Nephron progenitor cell (in vitro differentiated cells): Measurements from ENCODE around the gene RPH3AL.
A peak's percentile ranks its signal among the peaks of the same experiment; 100 is the strongest.

Experiments
- DNase-seq: peaks from one replicate; pipeline ENCODE4 v3.0.0; 2021
- H3K27ac Mint-ChIP-seq: 2 replicates; pipeline ENCODE4 v1.8.0; 2021; ENCODE audit warnings: mild to moderate bottlenecking, moderate library complexity, mixed read lengths
- H3K27me3 Mint-ChIP-seq: 2 replicates; pipeline ENCODE4 v1.8.0; 2021; ENCODE audit warnings: mild to moderate bottlenecking, low read depth, mixed read lengths; ENCODE audit not compliant: poor library complexity
- H3K36me3 Mint-ChIP-seq: 2 replicates; pipeline ENCODE4 v1.8.0; 2021; ENCODE audit warnings: low read depth, mixed read lengths
- H3K4me1 Mint-ChIP-seq: 2 replicates; pipeline ENCODE4 v1.8.0; 2021; ENCODE audit warnings: mixed read lengths
- H3K4me3 Mint-ChIP-seq: 2 replicates; pipeline ENCODE4 v1.8.0; 2021; ENCODE audit warnings: mild to moderate bottlenecking, moderate library complexity, mixed read lengths
- H3K9me3 Mint-ChIP-seq: 2 replicates; pipeline ENCODE4 v1.8.0; 2021; ENCODE audit warnings: mild to moderate bottlenecking, moderate library complexity, mixed read lengths
- TF ChIP-seq, protein P1 (sequence below): fragments of 200-600 bp; sonication (generic); IDR thresholded peaks from 2 replicates; pipeline ENCODE4 v1.5.0; 2021; ENCODE audit warnings: antibody characterized with exemption

The RPH3AL gene

DNA sequence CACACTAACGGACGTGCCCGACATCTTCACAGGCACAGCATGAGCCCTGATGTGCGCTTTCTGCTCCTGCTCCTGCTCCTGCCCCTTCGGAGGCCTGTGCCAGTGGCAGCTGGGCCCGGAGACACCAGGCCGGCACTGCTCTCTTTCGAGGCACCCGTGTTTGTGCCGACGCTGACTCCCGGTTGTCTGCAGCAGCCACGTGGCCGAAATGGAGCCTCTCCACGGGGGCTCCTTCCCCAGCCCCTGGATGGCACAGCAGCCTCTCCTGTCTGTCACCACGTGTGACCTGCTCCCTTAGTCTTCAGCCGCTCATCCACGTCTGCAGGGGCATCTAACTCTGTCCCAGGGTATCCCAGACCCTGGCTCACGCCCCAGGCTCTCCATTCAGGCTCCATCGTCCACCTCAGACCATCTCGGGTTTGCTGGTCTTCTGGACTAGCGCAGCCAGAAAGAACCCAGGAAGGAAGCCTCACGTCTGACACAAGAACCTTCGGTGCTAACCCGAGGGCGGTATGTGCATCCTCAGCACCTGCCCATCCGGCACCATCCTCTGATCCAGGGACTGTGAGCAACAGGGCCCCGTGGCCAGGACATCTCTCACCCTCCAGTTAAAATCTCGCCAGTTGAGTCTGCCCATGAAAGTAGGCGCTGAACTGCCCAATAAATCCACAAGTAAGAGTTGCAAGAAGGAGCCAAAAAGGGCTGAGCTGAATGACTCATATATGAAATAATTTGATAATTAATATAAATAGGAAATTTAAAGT lies 4.2 kb upstream of the RPH3AL start:
- peak overlapping the region; percentile 5 for H3K4me3 Mint-ChIP-seq

DNA sequence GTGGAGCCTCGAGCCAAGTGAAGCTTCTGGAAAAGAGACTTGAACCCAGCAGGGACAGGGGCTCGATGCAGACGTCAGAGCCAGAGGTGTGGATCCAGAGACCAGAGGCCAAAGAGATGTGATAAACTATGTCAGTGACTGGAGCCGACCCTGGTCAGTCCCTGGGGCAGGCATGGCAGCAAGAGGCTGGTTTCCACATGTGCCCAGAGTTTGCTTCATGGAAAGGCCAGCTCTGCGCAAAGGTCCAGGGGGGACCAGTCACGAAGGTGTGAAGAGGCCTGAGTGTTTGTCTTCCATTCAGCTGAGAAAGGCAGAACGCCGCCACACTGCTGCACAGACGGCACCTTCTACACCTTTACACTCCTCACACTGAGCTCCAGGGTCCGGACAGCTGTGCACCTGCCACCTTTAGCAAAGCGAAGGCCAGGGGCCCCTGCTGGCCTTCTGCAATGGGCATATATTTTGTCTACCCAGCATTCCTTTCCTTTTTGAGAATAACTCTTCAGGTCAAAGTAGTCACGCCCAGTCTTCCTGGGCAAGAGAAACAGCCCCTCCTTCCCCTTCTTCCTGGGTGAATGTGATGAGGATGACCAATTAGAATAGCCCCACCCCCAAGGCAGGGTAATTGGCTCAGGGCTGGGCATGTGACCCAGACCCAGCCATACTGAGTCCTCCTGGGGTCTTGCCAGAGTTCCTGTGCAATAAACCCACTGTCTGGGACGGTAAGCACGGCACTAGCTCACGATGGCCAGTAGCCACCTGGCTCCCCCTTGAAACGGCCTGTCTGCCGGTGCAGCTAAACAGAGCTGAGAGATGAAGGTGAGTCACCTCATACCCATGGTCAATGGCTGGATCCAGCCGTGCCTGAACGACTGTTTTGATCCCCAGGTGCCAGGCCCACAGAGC lies 2.3 kb upstream of the RPH3AL start:
- Mint-ChIP-seq H3K4me3 (no peak overlapping the region), H3K36me3 (peaks cover 10% of the 10 kb centered on the region), H3K4me1 (peaks cover 92% of the 10 kb centered on the region), H3K27me3 (peaks cover 6% of the 10 kb centered on the region), H3K27ac (peak overlapping the region; percentile 66), H3K9me3 (peaks cover 8% of the 10 kb centered on the region)
- TF ChIP-seq, protein P1, sequence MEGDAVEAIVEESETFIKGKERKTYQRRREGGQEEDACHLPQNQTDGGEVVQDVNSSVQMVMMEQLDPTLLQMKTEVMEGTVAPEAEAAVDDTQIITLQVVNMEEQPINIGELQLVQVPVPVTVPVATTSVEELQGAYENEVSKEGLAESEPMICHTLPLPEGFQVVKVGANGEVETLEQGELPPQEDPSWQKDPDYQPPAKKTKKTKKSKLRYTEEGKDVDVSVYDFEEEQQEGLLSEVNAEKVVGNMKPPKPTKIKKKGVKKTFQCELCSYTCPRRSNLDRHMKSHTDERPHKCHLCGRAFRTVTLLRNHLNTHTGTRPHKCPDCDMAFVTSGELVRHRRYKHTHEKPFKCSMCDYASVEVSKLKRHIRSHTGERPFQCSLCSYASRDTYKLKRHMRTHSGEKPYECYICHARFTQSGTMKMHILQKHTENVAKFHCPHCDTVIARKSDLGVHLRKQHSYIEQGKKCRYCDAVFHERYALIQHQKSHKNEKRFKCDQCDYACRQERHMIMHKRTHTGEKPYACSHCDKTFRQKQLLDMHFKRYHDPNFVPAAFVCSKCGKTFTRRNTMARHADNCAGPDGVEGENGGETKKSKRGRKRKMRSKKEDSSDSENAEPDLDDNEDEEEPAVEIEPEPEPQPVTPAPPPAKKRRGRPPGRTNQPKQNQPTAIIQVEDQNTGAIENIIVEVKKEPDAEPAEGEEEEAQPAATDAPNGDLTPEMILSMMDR, result no peak
- peak; percentile 44 for DNase-seq

More for the DNA sequence above, 4.2 kb upstream of the RPH3AL start:
- H3K27ac Mint-ChIP-seq, result peak overlapping the region; percentile 92
- H3K9me3 Mint-ChIP-seq, result peaks cover 8% of the 10 kb centered on the region
- peaks cover 10% of the 10 kb centered on the region for H3K36me3 Mint-ChIP-seq
- peaks cover 4% of the 10 kb centered on the region for H3K27me3 Mint-ChIP-seq
- TF ChIP-seq, protein P1, result no peak
- DNase-seq, result no peak
- peaks cover 80% of the 10 kb centered on the region for H3K4me1 Mint-ChIP-seq

DNA sequence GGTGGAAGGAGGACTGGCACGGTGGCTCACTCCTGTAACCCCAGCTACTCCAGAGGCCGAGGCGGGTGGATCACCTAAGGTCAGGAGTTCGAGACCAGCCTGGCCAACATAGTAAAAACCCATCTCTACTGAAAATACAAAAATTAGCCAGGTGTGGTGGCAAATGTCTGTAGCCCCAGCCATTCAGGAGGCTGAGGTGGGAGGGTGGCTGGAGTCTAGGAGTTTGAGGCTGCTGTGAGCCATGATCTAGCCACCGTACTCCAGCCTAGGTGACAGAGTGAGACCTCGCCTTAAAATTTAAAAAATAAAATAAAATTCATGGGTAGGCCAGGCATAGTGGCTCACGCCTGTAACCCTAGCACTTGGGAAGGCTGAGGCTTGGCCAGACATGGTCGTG lies 1.2 kb upstream of the RPH3AL start:
- Mint-ChIP-seq H3K4me3 (no peak overlapping the region), H3K4me1 (peaks cover 92% of the 10 kb centered on the region)

DNA sequence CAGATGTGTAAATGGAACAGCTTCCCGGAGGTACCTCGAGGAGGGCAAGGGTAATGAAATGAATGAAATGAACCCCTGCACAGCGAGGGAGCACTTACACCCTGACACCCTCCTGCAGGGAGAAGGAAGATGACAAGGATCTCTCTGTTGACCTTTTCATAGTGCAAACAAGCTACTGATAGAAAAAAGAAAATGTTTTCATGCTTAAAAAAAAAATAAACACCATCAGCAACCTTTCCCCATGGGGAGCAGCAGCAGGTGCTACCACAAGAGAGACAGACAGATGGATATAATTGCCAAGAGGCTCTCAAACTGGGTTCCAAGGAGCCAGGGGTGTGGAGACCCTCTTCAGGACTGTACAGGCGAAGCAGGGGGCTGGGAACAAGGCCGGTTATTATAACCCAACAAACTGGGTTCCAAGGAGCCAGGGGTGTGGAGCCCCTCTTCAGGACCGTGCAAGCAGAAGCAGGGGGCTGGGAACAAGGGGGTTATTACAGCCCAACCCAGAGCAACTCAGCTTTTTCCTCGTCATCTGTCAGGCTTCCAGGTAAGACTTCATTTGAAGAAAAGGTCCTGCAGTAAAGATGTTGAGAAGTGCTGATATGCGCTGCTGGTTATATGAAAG lies 718 bp upstream of the RPH3AL start:
- TF ChIP-seq, protein P1, result no peak
- peak overlapping the region; percentile 78 for H3K4me3 Mint-ChIP-seq
- peaks cover 92% of the 10 kb centered on the region for H3K4me1 Mint-ChIP-seq
- peaks cover 8% of the 10 kb centered on the region for H3K9me3 Mint-ChIP-seq
- DNase-seq, result no peak
- H3K27me3 Mint-ChIP-seq, result peaks cover 6% of the 10 kb centered on the region
- H3K36me3 Mint-ChIP-seq, result peaks cover 10% of the 10 kb centered on the region
- H3K27ac Mint-ChIP-seq, result peak overlapping the region; percentile 98

More for the DNA sequence above, 1.2 kb upstream of the RPH3AL start:
- H3K27me3 Mint-ChIP-seq, result peaks cover 6% of the 10 kb centered on the region
- no peak for DNase-seq
- peaks cover 10% of the 10 kb centered on the region for H3K36me3 Mint-ChIP-seq
- H3K27ac Mint-ChIP-seq, result no peak overlapping the region
- TF ChIP-seq, protein P1, result no peak
- H3K9me3 Mint-ChIP-seq, result peaks cover 8% of the 10 kb centered on the region

DNA sequence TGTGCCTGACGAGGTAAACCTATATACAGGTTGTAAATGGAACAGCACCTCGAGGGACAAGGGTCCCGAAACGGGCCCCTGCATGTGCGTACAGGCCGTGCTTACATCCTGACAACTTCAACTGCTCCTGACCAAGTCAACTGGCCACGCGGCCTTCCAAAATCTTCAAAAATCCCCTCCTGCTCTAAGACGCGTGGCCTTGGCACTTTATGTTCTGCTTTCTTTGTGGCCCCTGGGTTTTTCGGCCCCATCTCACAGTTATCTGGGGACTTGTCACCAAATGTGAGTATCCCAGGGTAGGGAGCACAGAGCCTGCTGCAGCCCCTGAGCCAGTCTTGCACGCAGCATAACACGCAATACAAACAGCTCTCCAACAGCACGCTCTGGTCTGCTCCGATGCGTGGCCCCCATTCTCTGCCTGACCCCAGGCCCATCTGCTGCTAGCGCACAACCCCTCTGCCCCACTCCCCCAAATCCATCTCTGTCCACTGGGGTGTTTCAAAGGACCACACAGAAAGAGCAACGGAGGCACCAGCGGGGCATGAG lies 659 bp downstream of the RPH3AL start:
- peaks cover 82% of the 10 kb centered on the region for H3K4me1 Mint-ChIP-seq
- peaks cover 7% of the 10 kb centered on the region for H3K36me3 Mint-ChIP-seq
- DNase-seq, result no peak
- H3K27me3 Mint-ChIP-seq, result peaks cover 6% of the 10 kb centered on the region
- peaks cover 7% of the 10 kb centered on the region for H3K9me3 Mint-ChIP-seq
- TF ChIP-seq, protein P1, result no peak
- peak overlapping the region; percentile 98 for H3K27ac Mint-ChIP-seq
- peak overlapping the region; percentile 78 for H3K4me3 Mint-ChIP-seq
